Testis (tissue), 3 donors: Measurements from ENCODE around the gene MYO5B. TPM values are rescaled to one million over a fixed set of nuclear protein-coding genes. Genes with fewer than 3 reads are reported as not detected.
"Not testable (repeated sequence)": the region's sequence is repeated elsewhere in the genome, so short reads cannot be mapped to it uniquely, and the experiment has no call there.

ENCODE experiments used
- DNase-seq: peaks from one replicate; pipeline ENCODE4 v3.0.0-alpha.2; 2019
- H3K27ac ChIP-seq, 2 donors: fragments of 200-600 bp; sonication (generic); one replicate each; pipeline ENCODE4 v1.5.1; 2019
- H3K27me3 ChIP-seq: fragments of 200-600 bp; sonication (generic); one replicate; pipeline ENCODE4 v1.5.1; 2019
- H3K36me3 ChIP-seq: fragments of 200-600 bp; sonication (generic); one replicate; pipeline ENCODE4 v1.5.1; 2017; ENCODE audit warnings: low read depth; ENCODE audit errors: missing control alignments
- H3K4me1 ChIP-seq: fragments of 200-600 bp; sonication (generic); one replicate; pipeline ENCODE4 v1.5.1; 2019
- H3K4me3 ChIP-seq, 2 donors: fragments of 200-600 bp; sonication (generic); one replicate each; pipeline ENCODE4 v1.5.1; 2017 to 2019
- H3K9me3 ChIP-seq: fragments of 200-600 bp; sonication (generic); one replicate; pipeline ENCODE4 v1.5.1; 2017
- CTCF ChIP-seq, 3 experiments: fragments of 450-650 bp in 2 of 3; fragments of 200-600 bp in 1 of 3; sonication (generic) in 1 of 3; IDR thresholded peaks; one replicate each; pipeline ENCODE4 v1.5.1; 2016 to 2019; ENCODE audit warnings: antibody characterized with exemption in 3 of 3, mild to moderate bottlenecking in 2 of 3, moderate library complexity in 1 of 3
- POLR2A ChIP-seq: fragments of 450-650 bp; IDR thresholded peaks from one replicate; pipeline ENCODE4 v1.6.1; 2017; ENCODE audit warnings: antibody characterized with exemption, mild to moderate bottlenecking, moderate library complexity
- WGBS, 2 donors: methylation state at CpG; one replicate each; pipeline ENCODE4 v1.1.5; 2018; 5-methylcytosine and 5-hydroxymethylcytosine counted together
- intact Hi-C: fragments of 100-400 bp; cut with DNase I; formaldehyde crosslinking; loops from one replicate; pipeline ENCODE4 v1.15.1; 2023; ENCODE audit warnings: low total_unique reads
- polyA plus RNA-seq: library from polyadenylated mRNA; stranded (reverse); fragments of 350-450 nt; fragmentation: Illumina TruSeq; extraction: RNeasy Lipid Tissue Mini Kit (QIAGEN cat#74804); gene quantifications from one replicate; pipeline ENCODE4 v1.2.3, GENCODE V29; 2014; ENCODE audit warnings: low read depth, low replicate concordance; ENCODE audit not compliant: insufficient read depth
- total RNA-seq, 2 donors: library from RNA; depleted of rRNA; stranded (reverse); fragments of >200 nt; gene quantifications; one replicate each; pipeline ENCODE4 v1.2.3, GENCODE V29; 2016

MYO5B gene
- total and polyA plus RNA-seq, 3 donors from 2014 or later, result 24.8 to 31.8 (median 26.1) TPM

- no peaks in the 10 kb centered on the region for H3K27me3 ChIP-seq
- no peak overlapping the region for H3K4me3 ChIP-seq
- no peaks in the 10 kb centered on the region for H3K9me3 ChIP-seq
- H3K4me1 ChIP-seq, result no peaks in the 10 kb centered on the region
- no peaks in the 10 kb centered on the region for H3K36me3 ChIP-seq
- 47 to 63% methylated on average over 7 of the region's 7 CpGs for WGBS, 2 donors
- no peak for DNase-seq
- TF ChIP-seq POLR2A (no peak), CTCF (IDR thresholded peaks at IDR 0.05) (no peak)
- H3K27ac ChIP-seq, result no peak overlapping the region
- intact Hi-C loops, result no loop called here
These were observed 383.6 kb downstream of the MYO5B start for GRCh38 chr18:49811151-49811938.

- H3K27me3 ChIP-seq, H3K4me1 ChIP-seq, H3K9me3 ChIP-seq, H3K4me3 ChIP-seq, intact Hi-C loops, H3K36me3 ChIP-seq, DNase-seq, H3K27ac ChIP-seq: not testable (repeated sequence)
- 95 to 96% methylated on average over 10 of the region's 10 CpGs for WGBS, 2 donors
These were observed 386.3 kb downstream of the MYO5B start for GRCh38 chr18:49808553-49809191.

- H3K27ac ChIP-seq, result no peak overlapping the region
- H3K27me3 ChIP-seq, result no peaks in the 10 kb centered on the region
- no peak overlapping the region for H3K4me3 ChIP-seq
- 94 to 95% methylated on average over 5 of the region's 5 CpGs for WGBS, 2 donors
- no peaks in the 10 kb centered on the region for H3K4me1 ChIP-seq
- TF ChIP-seq CTCF (IDR thresholded peaks at IDR 0.05) (no peak), POLR2A (no peak)
- no peaks in the 10 kb centered on the region for H3K36me3 ChIP-seq
- intact Hi-C loops, result no loop called here
- no peak for DNase-seq
- H3K9me3 ChIP-seq, result no peaks in the 10 kb centered on the region
These were observed 390.9 kb downstream of the MYO5B start for GRCh38 chr18:49804096-49804495.

- Histone ChIP-seq H3K4me1 (no peaks in the 10 kb centered on the region), H3K27me3 (no peaks in the 10 kb centered on the region), H3K4me3 (no peak overlapping the region), H3K9me3 (no peaks in the 10 kb centered on the region), H3K27ac (no peak overlapping the region), H3K36me3 (no peaks in the 10 kb centered on the region)
- 98% methylated on average over 4 of the region's 4 CpGs for WGBS, 2 donors
- DNase-seq, result no peak
- intact Hi-C loops, result no loop called here
- TF ChIP-seq CTCF (IDR thresholded peaks at IDR 0.05) (no peak), POLR2A (no peak)
These were observed 392.3 kb downstream of the MYO5B start for GRCh38 chr18:49802623-49803022.

GRCh38 chr18:49800491-49800890, 394.5 kb downstream of the MYO5B start:
- H3K4me3 ChIP-seq, H3K27me3 ChIP-seq, H3K36me3 ChIP-seq, intact Hi-C loops, H3K9me3 ChIP-seq, H3K4me1 ChIP-seq, DNase-seq, H3K27ac ChIP-seq: not testable (repeated sequence)
- WGBS, 2 donors, result 73 to 91% methylated on average over 5 of the region's 5 CpGs

- intact Hi-C loops, DNase-seq, H3K9me3 ChIP-seq, H3K27ac ChIP-seq, H3K27me3 ChIP-seq, H3K4me3 ChIP-seq, H3K36me3 ChIP-seq, H3K4me1 ChIP-seq: not testable (repeated sequence)
- WGBS, 2 donors, result 92% methylated on average over 14 of the region's 29 CpGs; no CpG with 5 or more reads in 1 of the 2 donors
These were observed 395.1 kb downstream of the MYO5B start for GRCh38 chr18:49799806-49800205.
